ENCODE data around the gene VGLL3. TPM values are rescaled to one million over a fixed set of nuclear protein-coding genes. Genes with fewer than 3 reads are reported as not detected.

Gene VGLL3
- total RNA-seq, 1 experiment from 2014 or later, result 0.10 TPM

DNA sequence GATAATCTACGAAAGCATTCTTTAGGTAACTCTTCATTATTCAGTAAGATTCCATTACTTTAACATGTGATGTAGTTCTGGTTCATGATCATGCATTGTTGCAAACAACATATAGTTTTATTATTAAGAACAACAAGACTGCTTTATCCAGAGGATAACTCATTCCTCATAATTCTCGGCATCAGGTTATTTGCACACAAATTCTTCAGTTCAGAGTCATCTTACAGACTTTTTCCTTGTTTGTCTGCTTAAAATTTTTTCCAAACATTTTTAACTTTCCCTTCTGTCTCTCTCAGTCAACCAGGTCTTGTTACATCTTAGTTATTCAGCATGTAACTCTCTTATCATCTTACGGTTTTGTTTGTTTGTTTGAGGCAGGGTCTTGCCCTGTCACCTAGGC, 60.1 kb downstream of the VGLL3 start:
- POLR2A ChIA-PET, result no interaction called here

More for the DNA sequence above, 60.1 kb downstream of the VGLL3 start:
- Histone ChIP-seq H3K9me3 (ENCODE audit: control insufficient read depth in 1 of 2, insufficient read depth in 1 of 2, low read depth in 1 of 2, low read length in 2 of 2) (no peaks in the 10 kb centered on the region), H3K9me2 (ENCODE audit: insufficient read depth) (no peaks in the 10 kb centered on the region), H2AFZ (ENCODE audit: low read depth, low read length, poor library complexity, severe bottlenecking) (no peak overlapping the region), H4K20me1 (ENCODE audit: insufficient read depth) (no peaks in the 10 kb centered on the region), H3K4me1 (ENCODE audit: control insufficient read depth in 1 of 2, insufficient read depth in 2 of 2, low read length in 2 of 2) (no peaks in the 10 kb centered on the region), H3K9ac (ENCODE audit: low read length) (no peak overlapping the region), H3K79me2 (ENCODE audit: insufficient read depth, low read length) (no peaks in the 10 kb centered on the region), H3K4me2 (ENCODE audit: low read length) (no peak overlapping the region), H3K36me3 (ENCODE audit: control insufficient read depth in 1 of 2, insufficient read depth in 2 of 2, low read length in 2 of 2) (no peaks in the 10 kb centered on the region), H3K27ac (ENCODE audit: low read depth, low read length) (no peak overlapping the region), H3K27me3 (ENCODE audit: insufficient read depth, low read length) (no peaks in the 10 kb centered on the region), H3K4me3 (replicated peaks in 1 of 2; ENCODE audit: low read depth in 1 of 2, low read length in 2 of 2) (no peak overlapping the region)
- CTCF ChIA-PET, result no interaction called here
- DNase-seq (ENCODE audit: low read depth, low spot score), result no peak
- BruUV-seq (replicated peaks), result no TSS peak
- TF ChIP-seq RAD21 (IDR thresholded peaks at IDR 0.05; ENCODE audit: low read depth) (no peak), REST (IDR thresholded peaks at IDR 0.05; ENCODE audit: low read depth) (no peak), JUND (IDR thresholded peaks at IDR 0.05) (no peak), EZH2 (IDR thresholded peaks at IDR 0.05) (no peak), POLR2AphosphoS5 (IDR thresholded peaks at IDR 0.05; ENCODE audit: low read depth, low read length) (no peak), TCF7L2 (IDR thresholded peaks at IDR 0.05; ENCODE audit: borderline replicate concordance, extremely low read depth, insufficient read depth, insufficient read length) (no peak), MAX (IDR thresholded peaks at IDR 0.05) (no peak)
- TF ChIP-seq, protein P1, sequence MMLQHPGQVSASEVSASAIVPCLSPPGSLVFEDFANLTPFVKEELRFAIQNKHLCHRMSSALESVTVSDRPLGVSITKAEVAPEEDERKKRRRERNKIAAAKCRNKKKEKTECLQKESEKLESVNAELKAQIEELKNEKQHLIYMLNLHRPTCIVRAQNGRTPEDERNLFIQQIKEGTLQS (IDR thresholded peaks at IDR 0.05), result no peak
- RAD21 ChIA-PET (ENCODE audit: low non-redundant PET in 1 of 2, low total read pairs in 2 of 2, uncharacterized antibody in 2 of 2, unreplicated experiment in 2 of 2), result no interaction called here
- intact Hi-C loops (cut with micrococcal nuclease), result no loop called here
- no peak for ATAC-seq
